GM23338 (cell line): ENCODE data around the gene MRPS21. TPM values are rescaled to one million over a fixed set of nuclear protein-coding genes. Genes with fewer than 3 reads are reported as not detected.
A peak's percentile ranks its signal among the peaks of the same experiment; 100 is the strongest.

ENCODE experiments used
- ATAC-seq: fragments of 200-7000 bp; cut with Tn5 transposase; 3 replicates; pipeline ENCODE4 v1.9.1; 2020
- DNase-seq: peaks from one replicate; pipeline ENCODE4 v3.0.0-alpha.2; 2015; ENCODE audit warnings: low spot score
- H2AFZ ChIP-seq: fragments of 200-600 bp; sonication (generic); 2 replicates; pipeline ENCODE4 v1.8.0; 2016; ENCODE audit warnings: antibody characterized with exemption, mild to moderate bottlenecking, moderate library complexity
- H3F3A ChIP-seq: fragments of 200-600 bp; sonication (generic); replicated peaks from 2 replicates; pipeline ENCODE4 v1.8.0; 2017; ENCODE audit warnings: antibody characterized with exemption, mixed run types, low read depth
- H3K27ac ChIP-seq: fragments of 200-600 bp; sonication (generic); 2 replicates; pipeline ENCODE4 v1.6.1; 2016; ENCODE audit warnings: low read depth
- H3K27me3 ChIP-seq: fragments of 200-600 bp; sonication (generic); 2 replicates; pipeline ENCODE4 v1.8.0; 2016; ENCODE audit warnings: mild to moderate bottlenecking, mixed run types, moderate library complexity; ENCODE audit not compliant: insufficient read depth
- H3K36me3 ChIP-seq: fragments of 200-600 bp; sonication (generic); 2 replicates; pipeline ENCODE4 v1.8.0; 2016; ENCODE audit warnings: mild to moderate bottlenecking; ENCODE audit not compliant: insufficient read depth
- H3K4me1 ChIP-seq: fragments of 200-600 bp; sonication (generic); 2 replicates; pipeline ENCODE4 v1.8.0; 2016; ENCODE audit warnings: mild to moderate bottlenecking, moderate library complexity; ENCODE audit not compliant: insufficient read depth
- H3K4me2 ChIP-seq: fragments of 200-600 bp; sonication (generic); 2 replicates; pipeline ENCODE4 v1.7.1; 2017; ENCODE audit warnings: mixed run types
- H3K4me3 ChIP-seq: fragments of 200-600 bp; sonication (generic); 2 replicates; pipeline ENCODE4 v1.6.1; 2016; ENCODE audit warnings: mixed run types
- H3K79me2 ChIP-seq: fragments of 200-600 bp; sonication (generic); replicated peaks from 2 replicates; pipeline ENCODE4 v1.8.0; 2017; ENCODE audit warnings: mild to moderate bottlenecking; ENCODE audit not compliant: insufficient read depth
- H3K9me2 ChIP-seq: fragments of 200-600 bp; sonication (generic); 2 replicates; pipeline ENCODE4 v1.8.0; 2017; ENCODE audit not compliant: insufficient read depth
- H4K20me1 ChIP-seq: fragments of 200-600 bp; sonication (generic); replicated peaks from 2 replicates; pipeline ENCODE4 v1.8.0; 2017; ENCODE audit warnings: mild to moderate bottlenecking; ENCODE audit not compliant: insufficient read depth
- H3K27ac Mint-ChIP-seq: 2 replicates; pipeline ENCODE4 v1.8.0; 2020; ENCODE audit warnings: inconsistent platforms, mild to moderate bottlenecking, moderate library complexity, mixed read lengths
- H3K27me3 Mint-ChIP-seq: 3 replicates; pipeline ENCODE4 v1.8.0; 2022; ENCODE audit warnings: low read depth, mild to moderate bottlenecking, moderate library complexity, mixed read lengths, inconsistent platforms; ENCODE audit not compliant: insufficient read depth, poor library complexity
- H3K36me3 Mint-ChIP-seq: 3 replicates; pipeline ENCODE4 v1.8.0; 2021; ENCODE audit warnings: low read depth, mild to moderate bottlenecking, inconsistent platforms, moderate library complexity, mixed read lengths
- H3K4me1 Mint-ChIP-seq: 3 replicates; pipeline ENCODE4 v1.8.0; 2020; ENCODE audit warnings: mild to moderate bottlenecking, inconsistent platforms, mixed read lengths
- H3K4me3 Mint-ChIP-seq: 3 replicates; pipeline ENCODE4 v1.8.0; 2021; ENCODE audit warnings: moderate library complexity, mild to moderate bottlenecking, inconsistent platforms, mixed read lengths
- H3K9me3 Mint-ChIP-seq: 3 replicates; pipeline ENCODE4 v1.8.0; 2020; ENCODE audit warnings: moderate library complexity, mild to moderate bottlenecking, inconsistent platforms, mixed read lengths
- CREB1 ChIP-seq: fragments of 250-450 bp; sonication (Bioruptor Pico); IDR thresholded peaks from 2 replicates; pipeline ENCODE4 v1.5.0; 2020; ENCODE audit warnings: low read depth, mild to moderate bottlenecking, moderate library complexity
- EZH2 ChIP-seq: fragments of 200-600 bp; sonication (generic); IDR thresholded peaks from one replicate; pipeline ENCODE4 v1.8.0; 2017; ENCODE audit warnings: antibody characterized with exemption, mild to moderate bottlenecking, low read depth; ENCODE audit not compliant: unreplicated experiment
- EZH2phosphoT487 ChIP-seq: fragments of 200-600 bp; sonication (generic); IDR thresholded peaks from one replicate; pipeline ENCODE4 v1.8.1; 2018; ENCODE audit warnings: antibody characterized with exemption; ENCODE audit not compliant: unreplicated experiment
- JUNB ChIP-seq: IDR thresholded peaks from one replicate; pipeline ENCODE4 v1.6.1; 2016; ENCODE audit warnings: antibody characterized with exemption; ENCODE audit not compliant: unreplicated experiment
- NANOG ChIP-seq: IDR thresholded peaks from 2 replicates; pipeline ENCODE4 v1.6.1; 2016; ENCODE audit warnings: antibody characterized with exemption, borderline replicate concordance
- POLR2AphosphoS5 ChIP-seq: IDR thresholded peaks from 2 replicates; pipeline ENCODE4 v1.6.1; 2016; ENCODE audit warnings: antibody characterized with exemption, low read depth
- STAT1 ChIP-seq: IDR thresholded peaks from one replicate; pipeline ENCODE4 v1.6.1; 2016; ENCODE audit warnings: antibody characterized with exemption; ENCODE audit not compliant: unreplicated experiment
- ZNF114 ChIP-seq: fragments of 250-450 bp; sonication (Bioruptor Pico); IDR thresholded peaks from 2 replicates; pipeline ENCODE4 v1.5.0; 2020; ENCODE audit warnings: mild to moderate bottlenecking, moderate library complexity
- ZNF331 ChIP-seq: fragments of 250-450 bp; sonication (Bioruptor Pico); IDR thresholded peaks from 2 replicates; pipeline ENCODE4 v1.5.0; 2020; ENCODE audit warnings: low read depth, mild to moderate bottlenecking, moderate library complexity
- polyA plus RNA-seq: library from polyadenylated mRNA; unstranded; fragments of >200 nt; fragmentation: Nextera tagmentation; extraction: Ambion mirVana; gene quantifications from 2 replicates; pipeline ENCODE4 v1.2.1, GENCODE V29; 2016
- total RNA-seq: library from RNA; depleted of rRNA; stranded (reverse); fragments of >200 nt; shearing (Covaris generic); gene quantifications from 2 replicates; pipeline ENCODE4 v1.2.3, GENCODE V29; 2014
- TF ChIP-seq, protein P1 (sequence below), 2 experiments: fragments of 200-600 bp in 1 of 2; sonication (generic) in 1 of 2; conservative IDR thresholded peaks; 2 replicates each; pipeline versions ENCODE4 v1.5.1 to v1.6.1; 2016 to 2017; ENCODE audit warnings: antibody characterized with exemption in 2 of 2, low read depth in 2 of 2, mild to moderate bottlenecking in 2 of 2, moderate library complexity in 1 of 2
- TF ChIP-seq, protein P2 (sequence below): IDR thresholded peaks from one replicate; pipeline ENCODE4 v1.6.1; 2018; ENCODE audit warnings: antibody characterized with exemption; ENCODE audit not compliant: unreplicated experiment
- TF ChIP-seq, protein P3 (sequence below): IDR thresholded peaks from 2 replicates; pipeline ENCODE4 v1.6.1; 2016; ENCODE audit warnings: antibody characterized with exemption
- TF ChIP-seq, protein P4 (sequence below): fragments of 250-450 bp; sonication (Bioruptor Pico); IDR thresholded peaks from 2 replicates; pipeline ENCODE4 v1.5.0; 2020; ENCODE audit warnings: mild to moderate bottlenecking, moderate library complexity

MRPS21 gene
- total and polyA plus RNA-seq, 2 experiments from 2014 or later = 51.2 to 313 TPM

DNA sequence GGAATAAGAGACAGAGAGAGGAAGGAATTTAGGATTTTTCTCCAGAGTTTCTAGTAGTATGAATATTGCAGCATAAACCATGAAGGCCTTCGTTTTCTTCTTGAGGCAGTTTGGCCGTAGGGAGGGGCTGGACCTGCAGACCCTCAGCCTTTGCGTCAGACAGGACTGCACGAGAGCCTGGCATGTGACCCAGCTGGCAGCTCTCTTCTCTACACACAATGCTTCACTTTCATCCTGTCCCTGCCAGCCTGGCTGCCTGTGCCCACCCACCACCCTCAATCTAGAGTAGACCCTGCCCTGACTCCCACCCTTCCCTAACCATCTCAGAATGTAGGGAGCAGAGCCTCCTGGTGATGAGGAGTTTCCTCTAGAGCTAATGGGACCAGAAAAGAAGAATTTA, 34.4 kb upstream of the MRPS21 start:
- H3K27me3 ChIP-seq = no peaks in the 10 kb centered on the region
- no peak for TF ChIP-seq CREB1 (CRISPR knock-in tag)
- TF ChIP-seq, protein P1, sequence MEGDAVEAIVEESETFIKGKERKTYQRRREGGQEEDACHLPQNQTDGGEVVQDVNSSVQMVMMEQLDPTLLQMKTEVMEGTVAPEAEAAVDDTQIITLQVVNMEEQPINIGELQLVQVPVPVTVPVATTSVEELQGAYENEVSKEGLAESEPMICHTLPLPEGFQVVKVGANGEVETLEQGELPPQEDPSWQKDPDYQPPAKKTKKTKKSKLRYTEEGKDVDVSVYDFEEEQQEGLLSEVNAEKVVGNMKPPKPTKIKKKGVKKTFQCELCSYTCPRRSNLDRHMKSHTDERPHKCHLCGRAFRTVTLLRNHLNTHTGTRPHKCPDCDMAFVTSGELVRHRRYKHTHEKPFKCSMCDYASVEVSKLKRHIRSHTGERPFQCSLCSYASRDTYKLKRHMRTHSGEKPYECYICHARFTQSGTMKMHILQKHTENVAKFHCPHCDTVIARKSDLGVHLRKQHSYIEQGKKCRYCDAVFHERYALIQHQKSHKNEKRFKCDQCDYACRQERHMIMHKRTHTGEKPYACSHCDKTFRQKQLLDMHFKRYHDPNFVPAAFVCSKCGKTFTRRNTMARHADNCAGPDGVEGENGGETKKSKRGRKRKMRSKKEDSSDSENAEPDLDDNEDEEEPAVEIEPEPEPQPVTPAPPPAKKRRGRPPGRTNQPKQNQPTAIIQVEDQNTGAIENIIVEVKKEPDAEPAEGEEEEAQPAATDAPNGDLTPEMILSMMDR (conservative IDR thresholded peaks at IDR 0.05; ENCODE audit: low read depth in 2 of 2) = no peak
- TF ChIP-seq NANOG = no peak
- TF ChIP-seq POLR2AphosphoS5 = no peak
- TF ChIP-seq EZH2 = no peak
- TF ChIP-seq JUNB = no peak
- TF ChIP-seq ZNF331 (CRISPR knock-in tag) = no peak
- no peak for TF ChIP-seq STAT1
- no peak for TF ChIP-seq ZNF114 (CRISPR knock-in tag)
- TF ChIP-seq, protein P2, sequence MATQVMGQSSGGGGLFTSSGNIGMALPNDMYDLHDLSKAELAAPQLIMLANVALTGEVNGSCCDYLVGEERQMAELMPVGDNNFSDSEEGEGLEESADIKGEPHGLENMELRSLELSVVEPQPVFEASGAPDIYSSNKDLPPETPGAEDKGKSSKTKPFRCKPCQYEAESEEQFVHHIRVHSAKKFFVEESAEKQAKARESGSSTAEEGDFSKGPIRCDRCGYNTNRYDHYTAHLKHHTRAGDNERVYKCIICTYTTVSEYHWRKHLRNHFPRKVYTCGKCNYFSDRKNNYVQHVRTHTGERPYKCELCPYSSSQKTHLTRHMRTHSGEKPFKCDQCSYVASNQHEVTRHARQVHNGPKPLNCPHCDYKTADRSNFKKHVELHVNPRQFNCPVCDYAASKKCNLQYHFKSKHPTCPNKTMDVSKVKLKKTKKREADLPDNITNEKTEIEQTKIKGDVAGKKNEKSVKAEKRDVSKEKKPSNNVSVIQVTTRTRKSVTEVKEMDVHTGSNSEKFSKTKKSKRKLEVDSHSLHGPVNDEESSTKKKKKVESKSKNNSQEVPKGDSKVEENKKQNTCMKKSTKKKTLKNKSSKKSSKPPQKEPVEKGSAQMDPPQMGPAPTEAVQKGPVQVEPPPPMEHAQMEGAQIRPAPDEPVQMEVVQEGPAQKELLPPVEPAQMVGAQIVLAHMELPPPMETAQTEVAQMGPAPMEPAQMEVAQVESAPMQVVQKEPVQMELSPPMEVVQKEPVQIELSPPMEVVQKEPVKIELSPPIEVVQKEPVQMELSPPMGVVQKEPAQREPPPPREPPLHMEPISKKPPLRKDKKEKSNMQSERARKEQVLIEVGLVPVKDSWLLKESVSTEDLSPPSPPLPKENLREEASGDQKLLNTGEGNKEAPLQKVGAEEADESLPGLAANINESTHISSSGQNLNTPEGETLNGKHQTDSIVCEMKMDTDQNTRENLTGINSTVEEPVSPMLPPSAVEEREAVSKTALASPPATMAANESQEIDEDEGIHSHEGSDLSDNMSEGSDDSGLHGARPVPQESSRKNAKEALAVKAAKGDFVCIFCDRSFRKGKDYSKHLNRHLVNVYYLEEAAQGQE = no peak
- TF ChIP-seq EZH2phosphoT487 = no peak
- TF ChIP-seq, protein P3, sequence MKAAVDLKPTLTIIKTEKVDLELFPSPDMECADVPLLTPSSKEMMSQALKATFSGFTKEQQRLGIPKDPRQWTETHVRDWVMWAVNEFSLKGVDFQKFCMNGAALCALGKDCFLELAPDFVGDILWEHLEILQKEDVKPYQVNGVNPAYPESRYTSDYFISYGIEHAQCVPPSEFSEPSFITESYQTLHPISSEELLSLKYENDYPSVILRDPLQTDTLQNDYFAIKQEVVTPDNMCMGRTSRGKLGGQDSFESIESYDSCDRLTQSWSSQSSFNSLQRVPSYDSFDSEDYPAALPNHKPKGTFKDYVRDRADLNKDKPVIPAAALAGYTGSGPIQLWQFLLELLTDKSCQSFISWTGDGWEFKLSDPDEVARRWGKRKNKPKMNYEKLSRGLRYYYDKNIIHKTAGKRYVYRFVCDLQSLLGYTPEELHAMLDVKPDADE = no peak
- TF ChIP-seq, protein P4, sequence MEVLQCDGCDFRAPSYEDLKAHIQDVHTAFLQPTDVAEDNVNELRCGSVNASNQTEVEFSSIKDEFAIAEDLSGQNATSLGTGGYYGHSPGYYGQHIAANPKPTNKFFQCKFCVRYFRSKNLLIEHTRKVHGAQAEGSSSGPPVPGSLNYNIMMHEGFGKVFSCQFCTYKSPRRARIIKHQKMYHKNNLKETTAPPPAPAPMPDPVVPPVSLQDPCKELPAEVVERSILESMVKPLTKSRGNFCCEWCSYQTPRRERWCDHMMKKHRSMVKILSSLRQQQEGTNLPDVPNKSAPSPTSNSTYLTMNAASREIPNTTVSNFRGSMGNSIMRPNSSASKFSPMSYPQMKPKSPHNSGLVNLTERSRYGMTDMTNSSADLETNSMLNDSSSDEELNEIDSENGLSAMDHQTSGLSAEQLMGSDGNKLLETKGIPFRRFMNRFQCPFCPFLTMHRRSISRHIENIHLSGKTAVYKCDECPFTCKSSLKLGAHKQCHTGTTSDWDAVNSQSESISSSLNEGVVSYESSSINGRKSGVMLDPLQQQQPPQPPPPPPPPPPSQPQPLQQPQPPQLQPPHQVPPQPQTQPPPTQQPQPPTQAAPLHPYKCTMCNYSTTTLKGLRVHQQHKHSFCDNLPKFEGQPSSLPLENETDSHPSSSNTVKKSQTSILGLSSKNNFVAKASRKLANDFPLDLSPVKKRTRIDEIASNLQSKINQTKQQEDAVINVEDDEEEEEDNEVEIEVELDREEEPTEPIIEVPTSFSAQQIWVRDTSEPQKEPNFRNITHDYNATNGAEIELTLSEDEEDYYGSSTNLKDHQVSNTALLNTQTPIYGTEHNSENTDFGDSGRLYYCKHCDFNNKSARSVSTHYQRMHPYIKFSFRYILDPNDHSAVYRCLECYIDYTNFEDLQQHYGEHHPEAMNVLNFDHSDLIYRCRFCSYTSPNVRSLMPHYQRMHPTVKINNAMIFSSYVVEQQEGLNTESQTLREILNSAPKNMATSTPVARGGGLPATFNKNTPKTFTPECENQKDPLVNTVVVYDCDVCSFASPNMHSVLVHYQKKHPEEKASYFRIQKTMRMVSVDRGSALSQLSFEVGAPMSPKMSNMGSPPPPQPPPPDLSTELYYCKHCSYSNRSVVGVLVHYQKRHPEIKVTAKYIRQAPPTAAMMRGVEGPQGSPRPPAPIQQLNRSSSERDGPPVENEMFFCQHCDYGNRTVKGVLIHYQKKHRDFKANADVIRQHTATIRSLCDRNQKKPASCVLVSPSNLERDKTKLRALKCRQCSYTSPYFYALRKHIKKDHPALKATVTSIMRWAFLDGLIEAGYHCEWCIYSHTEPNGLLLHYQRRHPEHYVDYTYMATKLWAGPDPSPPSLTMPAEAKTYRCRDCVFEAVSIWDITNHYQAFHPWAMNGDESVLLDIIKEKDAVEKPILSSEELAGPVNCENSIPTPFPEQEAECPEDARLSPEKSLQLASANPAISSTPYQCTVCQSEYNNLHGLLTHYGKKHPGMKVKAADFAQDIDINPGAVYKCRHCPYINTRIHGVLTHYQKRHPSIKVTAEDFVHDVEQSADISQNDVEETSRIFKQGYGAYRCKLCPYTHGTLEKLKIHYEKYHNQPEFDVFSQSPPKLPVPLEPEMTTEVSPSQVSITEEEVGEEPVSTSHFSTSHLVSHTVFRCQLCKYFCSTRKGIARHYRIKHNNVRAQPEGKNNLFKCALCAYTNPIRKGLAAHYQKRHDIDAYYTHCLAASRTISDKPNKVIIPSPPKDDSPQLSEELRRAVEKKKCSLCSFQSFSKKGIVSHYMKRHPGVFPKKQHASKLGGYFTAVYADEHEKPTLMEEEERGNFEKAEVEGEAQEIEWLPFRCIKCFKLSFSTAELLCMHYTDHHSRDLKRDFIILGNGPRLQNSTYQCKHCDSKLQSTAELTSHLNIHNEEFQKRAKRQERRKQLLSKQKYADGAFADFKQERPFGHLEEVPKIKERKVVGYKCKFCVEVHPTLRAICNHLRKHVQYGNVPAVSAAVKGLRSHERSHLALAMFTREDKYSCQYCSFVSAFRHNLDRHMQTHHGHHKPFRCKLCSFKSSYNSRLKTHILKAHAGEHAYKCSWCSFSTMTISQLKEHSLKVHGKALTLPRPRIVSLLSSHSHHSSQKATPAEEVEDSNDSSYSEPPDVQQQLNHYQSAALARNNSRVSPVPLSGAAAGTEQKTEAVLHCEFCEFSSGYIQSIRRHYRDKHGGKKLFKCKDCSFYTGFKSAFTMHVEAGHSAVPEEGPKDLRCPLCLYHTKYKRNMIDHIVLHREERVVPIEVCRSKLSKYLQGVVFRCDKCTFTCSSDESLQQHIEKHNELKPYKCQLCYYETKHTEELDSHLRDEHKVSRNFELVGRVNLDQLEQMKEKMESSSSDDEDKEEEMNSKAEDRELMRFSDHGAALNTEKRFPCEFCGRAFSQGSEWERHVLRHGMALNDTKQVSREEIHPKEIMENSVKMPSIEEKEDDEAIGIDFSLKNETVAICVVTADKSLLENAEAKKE (CRISPR knock-in tag) = no peak
- peak overlapping the region; percentile 91 for H3K4me3 Mint-ChIP-seq
- peak overlapping the region; percentile 95 for H3K4me2 ChIP-seq
- H3K4me3 ChIP-seq = peak overlapping the region; percentile 88
- peaks cover 41% of the 10 kb centered on the region for H3K4me1 Mint-ChIP-seq
- H3K36me3 ChIP-seq = peaks cover 11% of the 10 kb centered on the region; the same call in 1 of the 2 replicates
- peaks cover 26% of the 10 kb centered on the region for H3K79me2 ChIP-seq
- H3K27ac ChIP-seq = peak overlapping the region; percentile 89
- H3K36me3 Mint-ChIP-seq = peaks cover 35% of the 10 kb centered on the region
- peaks cover 10% of the 10 kb centered on the region for H4K20me1 ChIP-seq
- peaks cover 2% of the 10 kb centered on the region; the same call in 2 of the 3 replicates for H3K9me3 Mint-ChIP-seq
- DNase-seq (no peak), ATAC-seq (no peak)
- H2AFZ ChIP-seq = no peak overlapping the region
- peak overlapping the region; percentile 98 for H3K27ac Mint-ChIP-seq
- H3F3A ChIP-seq = peaks cover 30% of the 10 kb centered on the region
- peaks cover 21% of the 10 kb centered on the region for H3K4me1 ChIP-seq
- H3K9me2 ChIP-seq = no peaks in the 10 kb centered on the region
- peaks cover 16% of the 10 kb centered on the region for H3K27me3 Mint-ChIP-seq
